Sigmoid colon (tissue), 7 donors: ENCODE measurements around the gene TCF12. TPM values are rescaled to one million over a fixed set of nuclear protein-coding genes. Genes with fewer than 3 reads are reported as not detected.

ENCODE experiments used
- DNase-seq: peaks from one replicate; pipeline ENCODE4 v3.0.0-alpha.2; 2019
- H3K27ac ChIP-seq, 4 donors: fragments of 200-600 bp; sonication (generic); one replicate each; pipeline ENCODE4 v1.5.1; 2016 to 2019; ENCODE audit warnings: mild to moderate bottlenecking in 1 of 4
- H3K27me3 ChIP-seq, 3 donors: fragments of 200-600 bp; sonication (generic); one replicate each; pipeline ENCODE4 v1.5.1; 2019; ENCODE audit warnings: mild to moderate bottlenecking in 1 of 3
- H3K36me3 ChIP-seq, 4 donors: fragments of 200-600 bp; sonication (generic); one replicate each; pipeline ENCODE4 v1.5.1; 2016 to 2019
- H3K4me1 ChIP-seq, 4 donors: fragments of 200-600 bp; sonication (generic); one replicate each; pipeline ENCODE4 v1.5.1; 2017 to 2019
- H3K4me3 ChIP-seq, 4 donors: fragments of 200-600 bp; sonication (generic); one replicate each; pipeline ENCODE4 v1.5.1; 2017 to 2019; ENCODE audit warnings: mild to moderate bottlenecking in 2 of 4, moderate library complexity in 1 of 4
- H3K9me3 ChIP-seq, 4 donors: fragments of 200-600 bp in 3 of 4; sonication (generic) in 3 of 4; one replicate each; pipeline versions ENCODE4 v1.5.1 to v1.6.1; 2013 to 2019
- EP300 ChIP-seq, 4 donors: sonication (generic); formaldehyde crosslinking; IDR thresholded peaks; one replicate each; pipeline ENCODE4 v1.6.1; 2017; ENCODE audit warnings: antibody characterized with exemption in 4 of 4
- POLR2A ChIP-seq, 2 donors: fragments of 450-650 bp; IDR thresholded peaks; one replicate each; pipeline ENCODE4 v1.6.1; 2016; ENCODE audit warnings: antibody characterized with exemption in 2 of 2, mild to moderate bottlenecking in 2 of 2, moderate library complexity in 2 of 2
- POLR2AphosphoS5 ChIP-seq, 4 donors: sonication (generic); formaldehyde crosslinking; IDR thresholded peaks; one replicate each; pipeline ENCODE4 v1.6.1; 2017; ENCODE audit warnings: antibody characterized with exemption in 4 of 4
- whole genome bisulfite sequencing, 2 donors: extraction: QIAGEN DNeasy Blood & Tissue Kit; methylation state at CpG; one replicate each; pipeline ENCODE4 v1.1.7; 2013; 5-methylcytosine and 5-hydroxymethylcytosine counted together
- intact Hi-C: fragments of 100-400 bp; cut with DNase I; formaldehyde crosslinking; loops from one replicate; pipeline ENCODE4 v1.15.1; 2023
- polyA plus RNA-seq, 3 donors: library from polyadenylated mRNA; stranded (reverse); fragments of 200-250 nt; gene quantifications; one replicate each; pipeline ENCODE4 v1.2.3, GENCODE V29; 2013
- total RNA-seq, 4 donors: library from RNA; depleted of rRNA; stranded (reverse); fragments of >200 nt; gene quantifications; one replicate each; pipeline ENCODE4 v1.1.0, GENCODE V29; 2016
- TF ChIP-seq, protein P1 (sequence below), 4 experiments: fragments of 450-650 bp in 3 of 4; fragments of 200-600 bp in 1 of 4; IDR thresholded peaks; one replicate each; pipeline ENCODE4 v1.5.1; 2016 to 2019; ENCODE audit warnings: antibody characterized with exemption in 4 of 4, mild to moderate bottlenecking in 3 of 4, moderate library complexity in 2 of 4
- donor health status: healthy with polysubstance abuse.
- donor health status: Bipolar disorder and iron deficiency.
- donor health status: healthy.

Gene TCF12
- total and polyA plus RNA-seq, 7 donors, result 13.2 to 147 (median 77.8) TPM

DNA sequence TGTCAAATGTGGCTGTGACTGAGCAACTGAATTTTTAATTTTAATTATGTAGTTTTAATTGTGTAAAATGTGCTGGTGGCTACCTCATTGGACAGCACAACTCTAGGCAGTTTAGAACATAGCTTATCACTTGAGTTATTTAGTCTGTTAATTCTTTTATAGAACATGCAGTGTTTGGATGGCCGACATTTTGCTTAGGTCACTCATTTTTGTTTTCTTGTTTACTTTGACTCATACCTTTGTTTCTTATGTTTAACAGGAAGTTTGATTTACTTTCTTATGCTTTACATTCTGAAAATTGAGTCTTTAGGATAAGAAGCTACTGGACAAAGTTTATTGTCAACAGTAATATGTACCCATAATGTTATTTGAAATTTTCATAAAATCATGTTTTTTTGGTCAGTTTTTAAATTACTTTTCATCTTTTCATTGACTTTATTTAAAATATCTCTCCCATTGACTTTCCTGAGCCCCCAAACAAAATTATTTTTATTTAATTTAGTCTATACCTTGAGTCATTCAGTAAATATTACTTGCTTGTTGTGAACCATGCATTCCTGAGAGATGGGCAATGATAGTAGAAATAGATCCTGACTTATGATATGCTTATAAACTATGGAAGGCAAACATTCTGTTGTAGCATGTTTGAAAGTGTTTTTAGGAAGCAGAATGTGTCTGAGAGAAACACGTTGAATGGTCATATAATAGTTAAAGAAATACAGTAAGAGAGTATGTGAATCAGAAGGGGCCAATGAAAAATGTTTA lies 60.6 kb downstream of the TCF12 start:
- intact Hi-C loops, result no loop called here
- DNase-seq, result no peak
- Histone ChIP-seq H3K27me3 (no peaks in the 10 kb centered on the region), H3K4me3 (no peak overlapping the region), H3K4me1 (peaks cover 0 to 32% (median 18%) of the 10 kb centered on the region in 4 donors), H3K36me3 (no peaks in the 10 kb centered on the region), H3K9me3 (no peaks in the 10 kb centered on the region), H3K27ac (no peak overlapping the region)
- 54 to 84% methylated on average over 2 of the region's 2 CpGs for WGBS, 2 donors
- TF ChIP-seq, protein P1, sequence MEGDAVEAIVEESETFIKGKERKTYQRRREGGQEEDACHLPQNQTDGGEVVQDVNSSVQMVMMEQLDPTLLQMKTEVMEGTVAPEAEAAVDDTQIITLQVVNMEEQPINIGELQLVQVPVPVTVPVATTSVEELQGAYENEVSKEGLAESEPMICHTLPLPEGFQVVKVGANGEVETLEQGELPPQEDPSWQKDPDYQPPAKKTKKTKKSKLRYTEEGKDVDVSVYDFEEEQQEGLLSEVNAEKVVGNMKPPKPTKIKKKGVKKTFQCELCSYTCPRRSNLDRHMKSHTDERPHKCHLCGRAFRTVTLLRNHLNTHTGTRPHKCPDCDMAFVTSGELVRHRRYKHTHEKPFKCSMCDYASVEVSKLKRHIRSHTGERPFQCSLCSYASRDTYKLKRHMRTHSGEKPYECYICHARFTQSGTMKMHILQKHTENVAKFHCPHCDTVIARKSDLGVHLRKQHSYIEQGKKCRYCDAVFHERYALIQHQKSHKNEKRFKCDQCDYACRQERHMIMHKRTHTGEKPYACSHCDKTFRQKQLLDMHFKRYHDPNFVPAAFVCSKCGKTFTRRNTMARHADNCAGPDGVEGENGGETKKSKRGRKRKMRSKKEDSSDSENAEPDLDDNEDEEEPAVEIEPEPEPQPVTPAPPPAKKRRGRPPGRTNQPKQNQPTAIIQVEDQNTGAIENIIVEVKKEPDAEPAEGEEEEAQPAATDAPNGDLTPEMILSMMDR (IDR thresholded peaks at IDR 0.05), result no peak
- TF ChIP-seq POLR2A (IDR thresholded peaks at IDR 0.05), result no peak
- no peak for TF ChIP-seq EP300 (IDR thresholded peaks at IDR 0.05)
- no peak for TF ChIP-seq POLR2AphosphoS5 (IDR thresholded peaks at IDR 0.05)

DNA sequence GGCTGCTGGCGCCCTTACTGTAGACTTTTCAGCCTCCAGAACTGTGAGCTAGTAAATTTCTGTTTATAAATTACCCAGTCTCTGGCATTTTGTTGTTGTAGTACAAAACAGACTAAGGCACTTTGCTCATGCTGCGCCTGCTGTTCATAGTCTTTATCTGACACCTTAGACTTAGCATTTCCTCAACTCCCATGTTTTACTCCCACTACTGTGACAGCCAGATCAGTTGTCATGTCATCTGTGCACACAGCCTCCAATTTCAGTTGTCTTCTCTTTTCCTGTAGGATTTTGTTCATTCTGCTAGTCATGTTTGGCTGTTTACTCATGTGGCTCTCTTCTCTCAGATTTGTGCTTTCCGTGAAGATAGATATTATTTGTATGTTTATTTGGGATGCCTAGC lies 62.0 kb downstream of the TCF12 start:
- no peak overlapping the region for H3K4me3 ChIP-seq
- no peak overlapping the region for H3K27ac ChIP-seq
- intact Hi-C loops, result no loop called here
- TF ChIP-seq, protein P1 (IDR thresholded peaks at IDR 0.05), result no peak
- TF ChIP-seq EP300 (IDR thresholded peaks at IDR 0.05), result no peak
- no peak for TF ChIP-seq POLR2A (IDR thresholded peaks at IDR 0.05)
- no peak for TF ChIP-seq POLR2AphosphoS5 (IDR thresholded peaks at IDR 0.05)
- no peak for DNase-seq
- H3K36me3 ChIP-seq, result no peaks in the 10 kb centered on the region
- H3K27me3 ChIP-seq, result no peaks in the 10 kb centered on the region
- H3K9me3 ChIP-seq, result no peaks in the 10 kb centered on the region
- WGBS, 2 donors, result 92 to 95% methylated on average over 3 of the region's 3 CpGs
- H3K4me1 ChIP-seq, result peaks cover 0 to 42% (median 23%) of the 10 kb centered on the region in 4 donors

- H3K4me1 ChIP-seq, result peaks cover 0 to 49% (median 24%) of the 10 kb centered on the region in 4 donors
- H3K27me3 ChIP-seq, result no peaks in the 10 kb centered on the region
- H3K4me3 ChIP-seq, result no peak overlapping the region
- H3K36me3 ChIP-seq, result no peaks in the 10 kb centered on the region
- 84 to 91% methylated on average over 3 of the region's 3 CpGs for WGBS, 2 donors
- H3K27ac ChIP-seq, result no peak overlapping the region
- DNase-seq, result no peak
- H3K9me3 ChIP-seq, result no peaks in the 10 kb centered on the region
- TF ChIP-seq, protein P1 (IDR thresholded peaks at IDR 0.05), result no peak
- TF ChIP-seq POLR2A (IDR thresholded peaks at IDR 0.05) (no peak), EP300 (IDR thresholded peaks at IDR 0.05) (no peak), POLR2AphosphoS5 (IDR thresholded peaks at IDR 0.05) (no peak)
- intact Hi-C loops, result no loop called here
Measured at GRCh38 chr15:56981160-56981559, 62.7 kb downstream of the TCF12 start.

DNA sequence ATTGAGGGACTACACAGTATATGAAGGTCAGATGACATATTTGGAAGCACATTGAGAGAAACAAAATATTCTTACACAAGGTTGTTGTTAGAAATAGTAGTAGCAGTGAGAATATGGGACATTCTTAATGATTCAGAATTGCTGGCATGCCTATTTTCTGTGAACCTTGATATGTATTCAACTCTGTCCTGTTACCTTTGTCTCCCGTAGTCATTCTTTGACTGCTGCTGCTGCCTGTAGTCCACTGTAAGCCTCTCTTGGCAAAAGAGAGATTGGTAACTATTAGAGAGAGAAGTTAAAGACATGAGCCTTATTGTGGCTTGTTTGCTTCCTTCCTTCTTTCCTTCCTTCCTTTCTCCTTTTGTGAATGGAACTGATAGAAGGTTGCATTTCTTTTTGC lies 64.5 kb downstream of the TCF12 start:
- 70 to 77% methylated on average over 1 of the region's 1 CpG for WGBS, 2 donors
- Histone ChIP-seq H3K27me3 (no peaks in the 10 kb centered on the region), H3K27ac (no peak overlapping the region), H3K9me3 (no peaks in the 10 kb centered on the region), H3K4me1 (peaks cover 0 to 67% (median 34%) of the 10 kb centered on the region in 4 donors), H3K4me3 (no peak overlapping the region), H3K36me3 (no peaks in the 10 kb centered on the region)
- TF ChIP-seq EP300 (IDR thresholded peaks at IDR 0.05) (no peak), POLR2A (IDR thresholded peaks at IDR 0.05) (no peak), POLR2AphosphoS5 (IDR thresholded peaks at IDR 0.05) (no peak)
- TF ChIP-seq, protein P1 (IDR thresholded peaks at IDR 0.05), result no peak
- no peak for DNase-seq
- intact Hi-C loops, result no loop called here
